Measurements from ENCODE around the gene GRP.

The GRP gene

GRCh38 chr18:59279193-59279592 lies 59.2 kb downstream of the GRP start:
- Histone ChIP-seq H3K27me3 (ENCODE audit: low read length) (no peaks in the 10 kb centered on the region), H3K9me2 (replicated peaks; ENCODE audit: insufficient read depth, low read length) (no peaks in the 10 kb centered on the region), H2AFZ (ENCODE audit: low read depth, low read length, severe bottlenecking) (no peak overlapping the region), H3K4me2 (ENCODE audit: low read depth, low read length, poor library complexity, severe bottlenecking) (no peak overlapping the region), H3K79me2 (ENCODE audit: insufficient read depth, low read length) (no peaks in the 10 kb centered on the region), H3K9me3 (ENCODE audit: insufficient read depth, low read length) (no peaks in the 10 kb centered on the region), H3K36me3 (ENCODE audit: low read length) (no peaks in the 10 kb centered on the region), H4K20me1 (ENCODE audit: low read depth, low read length) (no peaks in the 10 kb centered on the region), H3K27ac (ENCODE audit: low read depth, low read length) (no peak overlapping the region), H3K4me3 (ENCODE audit: insufficient read depth, low read length, poor library complexity, severe bottlenecking) (no peak overlapping the region), H3F3A (ENCODE audit: insufficient read depth) (no peaks in the 10 kb centered on the region), H3K9ac (ENCODE audit: low read length) (no peak overlapping the region)
- TF ChIP-seq EZH2phosphoT487 (conservative IDR thresholded peaks at IDR 0.05; ENCODE audit: low read length): no peak
- TF ChIP-seq, protein P1, sequence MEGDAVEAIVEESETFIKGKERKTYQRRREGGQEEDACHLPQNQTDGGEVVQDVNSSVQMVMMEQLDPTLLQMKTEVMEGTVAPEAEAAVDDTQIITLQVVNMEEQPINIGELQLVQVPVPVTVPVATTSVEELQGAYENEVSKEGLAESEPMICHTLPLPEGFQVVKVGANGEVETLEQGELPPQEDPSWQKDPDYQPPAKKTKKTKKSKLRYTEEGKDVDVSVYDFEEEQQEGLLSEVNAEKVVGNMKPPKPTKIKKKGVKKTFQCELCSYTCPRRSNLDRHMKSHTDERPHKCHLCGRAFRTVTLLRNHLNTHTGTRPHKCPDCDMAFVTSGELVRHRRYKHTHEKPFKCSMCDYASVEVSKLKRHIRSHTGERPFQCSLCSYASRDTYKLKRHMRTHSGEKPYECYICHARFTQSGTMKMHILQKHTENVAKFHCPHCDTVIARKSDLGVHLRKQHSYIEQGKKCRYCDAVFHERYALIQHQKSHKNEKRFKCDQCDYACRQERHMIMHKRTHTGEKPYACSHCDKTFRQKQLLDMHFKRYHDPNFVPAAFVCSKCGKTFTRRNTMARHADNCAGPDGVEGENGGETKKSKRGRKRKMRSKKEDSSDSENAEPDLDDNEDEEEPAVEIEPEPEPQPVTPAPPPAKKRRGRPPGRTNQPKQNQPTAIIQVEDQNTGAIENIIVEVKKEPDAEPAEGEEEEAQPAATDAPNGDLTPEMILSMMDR (IDR thresholded peaks at IDR 0.05; ENCODE audit: insufficient read depth, low read length, poor library complexity, severe bottlenecking): no peak

DNA sequence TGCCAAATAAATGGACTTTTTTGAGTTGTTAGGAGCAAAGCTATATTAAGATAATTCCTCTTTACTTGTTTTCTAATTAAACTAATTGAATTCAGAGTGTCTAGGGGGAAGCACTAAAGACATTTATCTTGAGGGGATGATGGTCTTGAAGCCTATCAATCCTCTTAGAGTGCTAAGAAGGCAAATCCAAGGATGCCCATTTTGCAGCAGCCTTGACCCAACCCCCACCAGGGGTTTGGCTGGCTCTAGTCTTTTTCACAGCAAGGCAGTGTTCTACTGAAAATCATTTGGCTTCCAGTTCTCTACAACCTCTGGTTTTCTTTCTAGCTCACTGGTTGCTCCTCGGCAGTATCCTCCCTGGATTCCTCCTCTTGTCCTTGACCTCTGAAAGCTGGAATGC lies 59.8 kb downstream of the GRP start:
- Histone ChIP-seq H3K9me2 (replicated peaks; ENCODE audit: insufficient read depth, low read length) (no peaks in the 10 kb centered on the region), H4K20me1 (ENCODE audit: low read depth, low read length) (no peaks in the 10 kb centered on the region), H3K4me3 (ENCODE audit: insufficient read depth, low read length, poor library complexity, severe bottlenecking) (no peak overlapping the region), H3K9ac (ENCODE audit: low read length) (no peak overlapping the region), H3K27me3 (ENCODE audit: low read length) (no peaks in the 10 kb centered on the region), H3F3A (ENCODE audit: insufficient read depth) (no peaks in the 10 kb centered on the region), H3K9me3 (ENCODE audit: insufficient read depth, low read length) (no peaks in the 10 kb centered on the region), H3K36me3 (ENCODE audit: low read length) (no peaks in the 10 kb centered on the region), H2AFZ (ENCODE audit: low read depth, low read length, severe bottlenecking) (no peak overlapping the region), H3K4me2 (ENCODE audit: low read depth, low read length, poor library complexity, severe bottlenecking) (no peak overlapping the region), H3K27ac (ENCODE audit: low read depth, low read length) (no peak overlapping the region), H3K79me2 (ENCODE audit: insufficient read depth, low read length) (no peaks in the 10 kb centered on the region)
- TF ChIP-seq, protein P1 (IDR thresholded peaks at IDR 0.05; ENCODE audit: insufficient read depth, low read length, poor library complexity, severe bottlenecking): no peak
- no peak for TF ChIP-seq EZH2phosphoT487 (conservative IDR thresholded peaks at IDR 0.05; ENCODE audit: low read length)
